ENCODE measurements around the gene UBXN1.

The UBXN1 gene

GRCh38 chr11:62649486-62649885 lies 29.4 kb downstream of the UBXN1 start:
- no peak for DNase-seq (ENCODE audit: low read depth)

DNA sequence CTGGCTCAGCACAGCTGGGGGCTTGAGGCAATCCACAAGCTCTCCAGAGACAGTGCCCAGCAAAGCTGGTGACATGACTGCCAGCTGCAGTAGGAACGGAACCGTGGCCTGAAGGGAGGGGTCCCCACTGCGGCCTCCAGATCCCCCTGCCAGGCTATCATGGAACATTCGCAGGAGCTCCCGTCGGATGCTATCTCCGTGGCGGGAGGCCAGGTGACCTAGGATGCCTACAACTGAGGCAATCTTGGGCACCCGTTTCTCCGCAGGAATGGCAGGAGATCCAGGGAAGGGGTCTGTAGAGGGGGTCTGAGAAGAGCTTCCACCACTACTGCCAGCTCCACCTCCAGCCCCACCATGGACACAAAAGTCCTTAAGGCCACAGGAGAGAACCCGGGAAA lies 29.9 kb downstream of the UBXN1 start:
- no peak for TF ChIP-seq CTCF (IDR thresholded peaks at IDR 0.05; ENCODE audit: insufficient read depth, low read depth, low read length, missing control alignments)
- DNase-seq (ENCODE audit: low read depth), result no peak
- no peak overlapping the region for H3K4me3 ChIP-seq (ENCODE audit: low read depth, low read length)

More at GRCh38 chr11:62649486-62649885, 29.4 kb downstream of the UBXN1 start:
- no peak overlapping the region for H3K4me3 ChIP-seq (ENCODE audit: low read depth, low read length)
- no peak for TF ChIP-seq CTCF (IDR thresholded peaks at IDR 0.05; ENCODE audit: insufficient read depth, low read depth, low read length, missing control alignments)

GRCh38 chr11:62648185-62648966 lies 30.5 kb downstream of the UBXN1 start:
- no peak for TF ChIP-seq CTCF (IDR thresholded peaks at IDR 0.05; ENCODE audit: insufficient read depth, low read depth, low read length, missing control alignments)
- H3K4me3 ChIP-seq (ENCODE audit: low read depth, low read length), result no peak overlapping the region
- DNase-seq (ENCODE audit: low read depth), result no peak

GRCh38 chr11:62647609-62648005 lies 31.3 kb downstream of the UBXN1 start:
- no peak for DNase-seq (ENCODE audit: low read depth)

GRCh38 chr11:62646825-62647608 lies 31.9 kb downstream of the UBXN1 start:
- no peak overlapping the region for H3K4me3 ChIP-seq (ENCODE audit: low read depth, low read length)
- TF ChIP-seq CTCF (IDR thresholded peaks at IDR 0.05; ENCODE audit: insufficient read depth, low read depth, low read length, missing control alignments), result no peak
- no peak for DNase-seq (ENCODE audit: low read depth)

More at GRCh38 chr11:62647609-62648005, 31.3 kb downstream of the UBXN1 start:
- no peak for TF ChIP-seq CTCF (IDR thresholded peaks at IDR 0.05; ENCODE audit: insufficient read depth, low read depth, low read length, missing control alignments)
- no peak overlapping the region for H3K4me3 ChIP-seq (ENCODE audit: low read depth, low read length)

DNA sequence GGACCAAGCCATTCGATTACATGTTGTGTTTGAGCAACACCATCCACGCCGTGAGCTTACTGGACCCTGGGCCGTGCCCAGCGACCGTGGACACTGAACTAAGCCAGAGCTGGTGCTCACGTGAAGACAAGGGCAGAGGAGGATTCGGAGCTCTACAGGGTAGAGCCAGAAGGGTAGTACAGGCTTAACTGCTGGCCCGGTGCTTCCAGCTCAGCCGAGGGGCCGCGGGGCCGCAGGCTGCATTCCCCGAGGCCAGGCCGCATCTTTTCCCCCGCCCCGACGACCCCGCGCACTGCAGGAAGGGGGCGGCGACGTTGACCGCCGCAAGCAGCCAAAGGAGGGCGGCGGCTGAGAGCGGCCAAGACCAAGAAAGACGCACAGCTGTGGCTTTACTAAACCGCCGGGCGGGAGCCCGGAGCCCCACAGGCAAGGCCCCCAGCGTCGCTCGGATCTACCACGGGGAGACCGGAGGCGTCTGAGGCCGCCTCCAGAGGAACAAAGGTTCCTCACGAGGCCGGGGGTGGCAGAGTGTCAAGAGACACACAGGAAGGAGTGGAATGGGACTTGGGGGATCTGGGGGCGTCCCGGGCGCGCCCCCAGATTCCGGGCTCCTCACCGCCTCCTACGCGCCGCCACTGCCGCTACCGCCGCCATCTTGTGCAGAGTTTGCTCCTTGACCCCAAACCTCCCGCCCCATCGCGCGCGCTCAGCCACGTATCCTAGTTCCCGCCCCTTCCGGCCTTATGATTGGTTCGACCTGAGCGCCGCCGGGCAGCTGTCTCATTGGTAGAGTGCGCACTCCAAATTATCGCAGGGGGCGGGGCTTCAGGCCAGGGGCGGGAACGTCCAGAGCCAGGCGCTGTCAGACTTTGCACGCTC lies 32.7 kb downstream of the UBXN1 start, which contains the start of gene GANAB:
Gene GANAB (minus strand): TSS at position 668 of the 879 bp plus-strand sequence. CDS start 14 bp downstream, at position 654.
- DNase-seq (ENCODE audit: low read depth), result peak; percentile 98
- H3K4me3 ChIP-seq (ENCODE audit: low read depth, low read length), result peak within 1 kb of the TSS; percentile 98
- TF ChIP-seq CTCF (IDR thresholded peaks at IDR 0.05; ENCODE audit: insufficient read depth, low read depth, low read length, missing control alignments), result no peak
